DND-41 (cell line): ENCODE results near the gene C5orf22.

ENCODE experiments used
- ATAC-seq: fragments of 200-7000 bp; cut with Tn5 transposase; 3 replicates; pipeline ENCODE4 v1.9.1; 2021; ENCODE audit warnings: low read depth; ENCODE audit not compliant: insufficient read depth
- DNase-seq: peaks from one replicate; pipeline ENCODE4 v3.0.0-alpha.2; 2020
- H2AFZ ChIP-seq: 2 replicates; pipeline ENCODE4 v1.6.0; 2012; ENCODE audit warnings: low read depth, low read length
- H3K27ac ChIP-seq: 2 replicates; pipeline ENCODE4 v1.5.1; 2012; ENCODE audit warnings: low read length, inconsistent platforms
- H3K27me3 ChIP-seq: fragments of 200-600 bp; sonication (generic); 2 replicates; pipeline ENCODE4 v1.6.0; 2012; ENCODE audit warnings: low read length, mild to moderate bottlenecking, inconsistent platforms; ENCODE audit not compliant: insufficient read depth, poor library complexity
- H3K36me3 ChIP-seq: 2 replicates; pipeline ENCODE4 v1.5.1; 2012; ENCODE audit warnings: low read length, inconsistent platforms; ENCODE audit not compliant: insufficient read depth
- H3K4me1 ChIP-seq: 2 replicates; pipeline ENCODE4 v1.5.1; 2012; ENCODE audit warnings: mild to moderate bottlenecking, low read length; ENCODE audit not compliant: insufficient read depth
- H3K4me2 ChIP-seq: 2 replicates; pipeline ENCODE4 v1.6.0; 2012; ENCODE audit warnings: mild to moderate bottlenecking, moderate library complexity, low read length, inconsistent platforms; ENCODE audit not compliant: insufficient read depth
- H3K4me3 ChIP-seq, 2 experiments: fragments of 200-600 bp in 1 of 2; shearing (Covaris generic) in 1 of 2; 2 replicates each; pipeline ENCODE4 v1.5.1; 2012 to 2016; ENCODE audit warnings: inconsistent platforms in 2 of 2, low read length in 2 of 2, mild to moderate bottlenecking in 2 of 2, low read depth in 1 of 2, moderate library complexity in 1 of 2
- H3K79me2 ChIP-seq: 2 replicates; pipeline ENCODE4 v1.6.0; 2012; ENCODE audit warnings: low read length, inconsistent platforms; ENCODE audit not compliant: insufficient read depth
- H3K9ac ChIP-seq: 2 replicates; pipeline ENCODE4 v1.6.0; 2012; ENCODE audit warnings: low read depth, mild to moderate bottlenecking, inconsistent platforms, low read length, moderate library complexity
- H3K9me3 ChIP-seq: 2 replicates; pipeline ENCODE4 v1.5.1; 2012; ENCODE audit warnings: low read length, moderate library complexity, mild to moderate bottlenecking, inconsistent platforms; ENCODE audit not compliant: insufficient read depth, severe bottlenecking
- H4K20me1 ChIP-seq: 2 replicates; pipeline ENCODE4 v1.6.0; 2012; ENCODE audit warnings: low read length; ENCODE audit not compliant: insufficient read depth
- CTCF ChIP-seq: IDR thresholded peaks from 2 replicates; pipeline ENCODE4 v1.5.1; 2012; ENCODE audit warnings: borderline replicate concordance, low read length, moderate library complexity, mild to moderate bottlenecking; ENCODE audit not compliant: poor library complexity, severe bottlenecking; ENCODE audit errors: extremely low read depth
- EZH2 ChIP-seq: IDR thresholded peaks from 3 replicates; pipeline ENCODE4 v1.6.1; 2012; ENCODE audit warnings: borderline replicate concordance, low read depth, mild to moderate bottlenecking, moderate library complexity, low read length, inconsistent platforms; ENCODE audit not compliant: severe bottlenecking

The C5orf22 gene

GRCh38 chr5:31487506-31487905 is 44.6 kb upstream of the C5orf22 start:
- Histone ChIP-seq H3K36me3 (peaks cover 80% of the 10 kb centered on the region), H3K27ac (no peak overlapping the region), H3K9ac (no peak overlapping the region), H2AFZ (no peak overlapping the region), H3K27me3 (no peaks in the 10 kb centered on the region), H4K20me1 (no peaks in the 10 kb centered on the region), H3K4me1 (no peaks in the 10 kb centered on the region), H3K9me3 (no peaks in the 10 kb centered on the region), H3K4me3 (no peak overlapping the region), H3K4me2 (no peak overlapping the region), H3K79me2 (no peaks in the 10 kb centered on the region)
- ATAC-seq (no peak), DNase-seq (no peak)
- TF ChIP-seq EZH2 (no peak), CTCF (no peak)

GRCh38 chr5:31492869-31493268 is 39.2 kb upstream of the C5orf22 start:
- peaks cover 90% of the 10 kb centered on the region for H3K36me3 ChIP-seq
- H3K4me2 ChIP-seq, result no peak overlapping the region
- ATAC-seq (no peak), DNase-seq (no peak)
- no peaks in the 10 kb centered on the region for H4K20me1 ChIP-seq
- H3K4me3 ChIP-seq, result no peak overlapping the region
- H3K27me3 ChIP-seq, result no peaks in the 10 kb centered on the region
- H3K79me2 ChIP-seq, result no peaks in the 10 kb centered on the region
- no peak for TF ChIP-seq CTCF
- TF ChIP-seq EZH2, result no peak
- no peak overlapping the region for H3K27ac ChIP-seq
- no peaks in the 10 kb centered on the region for H3K4me1 ChIP-seq
- no peak overlapping the region for H2AFZ ChIP-seq
- H3K9me3 ChIP-seq, result no peaks in the 10 kb centered on the region
- H3K9ac ChIP-seq, result no peak overlapping the region

- H3K36me3 ChIP-seq, result peaks cover 97% of the 10 kb centered on the region
- ATAC-seq, result no peak
Measured at GRCh38 chr5:31495336-31495735, 36.8 kb upstream of the C5orf22 start.

More at GRCh38 chr5:31495336-31495735, 36.8 kb upstream of the C5orf22 start:
- Histone ChIP-seq H3K27me3 (no peaks in the 10 kb centered on the region), H3K27ac (no peak overlapping the region), H3K9ac (no peak overlapping the region), H3K4me3 (no peak overlapping the region), H4K20me1 (no peaks in the 10 kb centered on the region), H3K4me1 (no peaks in the 10 kb centered on the region), H3K79me2 (no peaks in the 10 kb centered on the region), H3K9me3 (no peaks in the 10 kb centered on the region), H2AFZ (no peak overlapping the region), H3K4me2 (no peak overlapping the region)
- DNase-seq, result no peak
- TF ChIP-seq CTCF (no peak), EZH2 (no peak)
